Femur (tissue), 1 donor: ENCODE data around the gene PDE6A.

Experiments
- DNase-seq: peaks from one replicate; pipeline ENCODE4 v3.0.0-alpha.2; 2017

The PDE6A gene

DNA sequence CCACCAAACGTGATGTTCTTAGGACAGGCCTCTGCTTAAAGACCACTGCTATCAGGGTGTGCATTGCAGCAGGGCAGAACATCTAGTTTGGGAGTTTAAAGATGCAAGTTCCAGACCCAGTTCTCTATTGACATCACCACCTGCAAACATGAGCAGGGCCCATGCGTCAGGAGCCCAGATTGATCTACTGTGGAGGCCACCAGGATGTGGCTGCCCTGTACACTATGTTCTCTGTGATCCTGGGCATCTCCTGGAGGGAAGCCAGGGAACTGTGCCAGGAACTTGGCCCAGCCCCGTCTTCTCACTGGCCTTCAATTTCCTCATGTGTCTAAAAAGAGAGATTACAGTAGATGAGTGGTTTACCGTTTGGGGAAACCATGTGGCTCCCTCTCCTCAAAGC is 87.1 kb downstream of the PDE6A start:
- peak; percentile 78 for DNase-seq

- no peak for DNase-seq
Observed at GRCh38 chr5:149855366-149855765, 89.2 kb downstream of the PDE6A start.

GRCh38 chr5:149854866-149855265 is 89.7 kb downstream of the PDE6A start:
- DNase-seq: no peak

- DNase-seq: no peak
Observed at GRCh38 chr5:149853701-149854100, 90.9 kb downstream of the PDE6A start.

GRCh38 chr5:149853331-149853648 is 91.3 kb downstream of the PDE6A start:
- DNase-seq: no peak

DNA sequence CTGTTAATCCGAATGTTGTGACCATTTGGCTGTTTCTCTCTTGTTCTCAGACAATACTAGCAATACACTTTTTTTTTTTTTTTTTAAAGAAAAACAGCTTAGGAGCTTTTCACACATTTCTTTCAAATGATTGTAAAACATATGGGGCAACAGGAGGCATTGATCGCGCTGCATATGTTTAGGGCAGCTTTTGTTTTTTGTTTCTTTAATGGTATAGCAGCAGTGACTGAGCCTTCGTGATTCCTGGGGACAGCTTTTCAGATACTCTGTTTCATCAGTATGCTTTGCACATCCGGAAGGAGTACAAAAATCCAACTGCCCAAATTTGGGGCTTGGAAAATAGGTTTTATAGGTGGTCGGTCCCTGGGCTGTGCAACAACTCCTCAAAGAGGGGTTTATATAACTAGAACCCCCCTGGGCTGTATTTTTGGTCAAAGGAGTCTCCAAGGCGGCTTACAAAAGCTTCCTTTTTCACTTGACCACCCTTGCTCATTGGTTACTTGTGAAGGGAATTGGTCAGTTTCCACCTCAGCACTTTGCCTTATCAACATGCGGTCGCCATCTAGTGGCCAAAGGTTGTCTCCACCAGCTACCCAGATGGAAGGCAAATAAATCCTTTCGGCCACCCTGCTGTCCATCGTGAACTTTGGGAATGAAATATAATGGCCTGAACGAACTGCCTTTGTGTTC is 91.8 kb downstream of the PDE6A start:
- DNase-seq: peak; percentile 75

- DNase-seq: no peak
Observed at GRCh38 chr5:149851211-149851610, 93.4 kb downstream of the PDE6A start.

DNA sequence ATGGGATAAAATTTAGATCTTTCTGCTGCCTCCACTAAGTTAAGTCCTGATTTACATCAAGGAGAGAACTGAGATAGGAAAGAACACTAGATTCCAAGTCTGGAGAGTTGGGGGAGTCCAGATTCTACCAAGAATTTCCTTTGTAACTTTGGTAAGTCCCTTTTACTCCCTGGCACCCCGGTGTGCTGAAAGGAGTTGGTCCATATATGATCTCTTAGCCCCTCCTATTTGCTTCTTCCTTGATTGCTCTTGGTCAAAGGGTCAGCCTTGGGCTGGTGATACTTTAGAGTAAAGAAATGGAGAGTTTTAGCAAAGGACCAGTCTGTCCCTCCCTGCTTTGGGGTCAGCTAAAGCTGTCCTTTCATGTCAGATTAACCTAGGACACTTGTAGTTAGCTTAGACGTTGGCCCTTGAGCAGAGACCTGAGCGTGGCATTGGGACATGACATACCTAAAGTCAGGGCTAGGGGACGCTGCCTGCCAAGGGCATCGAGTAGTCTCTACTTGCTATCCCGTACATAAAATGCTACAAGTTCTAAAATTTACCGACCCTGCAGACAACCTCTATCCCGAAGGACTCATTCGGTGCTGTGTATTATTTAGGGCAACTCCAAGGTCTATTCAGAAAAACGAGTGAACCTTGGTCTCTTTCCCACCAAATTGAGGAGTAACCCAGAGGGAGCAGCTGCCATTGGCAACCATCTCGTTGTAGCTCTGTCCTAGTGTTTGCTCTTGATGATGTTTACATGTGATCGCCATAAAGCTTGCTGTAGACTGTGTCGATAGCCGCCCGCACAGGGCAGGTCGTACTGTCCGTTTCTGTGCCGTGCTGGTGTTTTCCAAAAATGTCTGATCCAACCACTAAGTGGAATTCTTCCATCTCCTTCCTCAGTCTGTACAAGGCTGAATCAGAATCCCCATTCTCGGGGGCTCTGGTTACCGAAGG is 94.4 kb downstream of the PDE6A start:
- no peak for DNase-seq

- DNase-seq: no peak
Observed at GRCh38 chr5:149849280-149849965, 95.2 kb downstream of the PDE6A start.

- DNase-seq: no peak
Observed at GRCh38 chr5:149847611-149848010, 97.0 kb downstream of the PDE6A start.

- no peak for DNase-seq
Observed at GRCh38 chr5:149846021-149846420, 98.6 kb downstream of the PDE6A start.

DNA sequence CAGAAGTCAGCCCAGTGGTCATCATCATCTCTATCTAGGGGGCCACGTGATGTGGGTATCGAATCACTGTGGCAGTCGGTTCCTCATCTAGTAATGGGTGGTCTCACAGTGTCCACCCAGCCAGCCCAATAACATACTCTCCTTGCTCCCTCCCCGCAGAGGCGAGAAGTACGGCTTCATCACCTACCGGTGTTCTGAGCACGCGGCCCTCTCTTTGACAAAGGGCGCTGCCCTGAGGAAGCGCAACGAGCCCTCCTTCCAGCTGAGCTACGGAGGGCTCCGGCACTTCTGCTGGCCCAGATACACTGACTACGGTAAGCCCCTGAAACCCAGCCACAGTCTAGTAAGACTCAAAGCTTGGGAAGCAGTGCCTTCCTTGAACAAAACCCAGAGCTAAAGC is 99.0 kb downstream of the PDE6A start:
- no peak for DNase-seq

DNA sequence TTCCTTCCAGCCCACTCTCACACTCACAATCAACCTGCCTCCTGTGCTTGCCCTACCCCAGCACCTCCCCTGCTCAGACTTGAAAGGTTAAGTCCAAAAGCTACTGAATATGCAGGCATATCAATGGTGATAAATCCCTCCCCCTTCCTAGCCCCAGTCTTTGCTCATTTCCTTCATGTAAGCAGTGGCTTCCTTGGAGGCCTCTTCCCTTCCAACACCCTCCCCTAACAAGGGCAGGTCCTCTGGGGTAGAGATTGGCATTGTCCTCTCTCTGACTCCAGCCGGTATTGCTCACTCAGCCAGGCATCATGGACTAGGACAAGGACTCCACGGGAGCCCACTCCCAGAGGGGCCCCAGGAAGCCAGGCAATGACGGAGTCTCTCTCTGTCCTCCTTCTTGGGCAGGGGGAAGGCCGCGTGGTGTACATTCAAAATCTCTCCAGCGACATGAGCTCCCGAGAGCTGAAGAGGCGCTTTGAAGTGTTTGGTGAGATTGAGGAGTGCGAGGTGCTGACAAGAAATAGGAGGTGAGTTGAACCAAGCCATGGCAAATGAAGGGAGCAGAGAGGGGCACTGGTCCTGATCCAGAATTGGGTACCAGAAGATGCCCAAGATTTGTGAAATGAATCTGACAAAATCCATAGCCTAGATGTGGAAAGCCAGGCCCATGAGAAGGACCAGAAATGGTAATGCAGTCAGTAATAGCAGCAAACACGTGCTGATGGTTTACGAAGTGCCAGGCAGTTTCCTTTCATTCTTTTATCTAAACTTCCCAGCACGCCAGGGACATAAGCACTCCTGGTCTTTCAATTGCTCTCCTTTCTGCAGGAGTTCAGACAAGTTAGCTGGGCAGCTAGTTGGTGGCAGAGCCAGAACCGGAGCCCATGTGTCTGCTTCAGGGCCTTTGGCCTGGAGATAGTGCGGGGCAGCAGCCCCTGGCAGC is 102.5 kb downstream of the PDE6A start:
- no peak for DNase-seq

DNA sequence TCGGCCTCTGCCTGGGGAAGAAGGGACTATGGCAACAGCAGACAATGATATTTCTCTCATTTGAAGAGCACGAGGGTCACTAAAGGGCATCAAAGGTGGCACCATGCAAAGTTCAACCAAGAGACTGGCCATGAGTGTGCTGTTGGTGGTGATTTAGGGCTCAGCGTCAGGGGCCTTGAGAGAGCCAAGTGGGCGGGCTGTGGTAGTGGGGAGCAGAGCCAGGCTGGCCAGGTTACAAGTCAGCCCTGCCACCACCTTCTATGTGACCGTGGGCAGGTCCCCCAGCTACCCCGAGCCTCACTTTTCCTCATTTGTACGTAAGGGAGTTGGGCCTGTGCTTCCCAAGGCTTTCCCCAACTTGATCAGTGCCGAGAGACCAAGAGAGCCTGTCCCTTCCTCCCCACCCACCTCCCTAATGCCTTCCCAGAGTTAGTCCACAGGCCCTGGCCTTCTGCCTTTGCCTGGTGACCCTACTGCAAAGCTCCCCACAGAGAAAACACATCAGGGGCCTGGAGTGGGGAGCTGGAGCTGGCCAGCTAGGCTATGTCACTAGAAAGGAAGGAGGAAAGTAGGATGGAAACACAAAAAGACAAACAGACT is 104.3 kb downstream of the PDE6A start:
- no peak for DNase-seq

- DNase-seq: peak; percentile 48
Observed at GRCh38 chr5:149839761-149840160, 104.8 kb downstream of the PDE6A start.

GRCh38 chr5:149838881-149839739 is 105.5 kb downstream of the PDE6A start:
- DNase-seq: no peak

GRCh38 chr5:149837680-149838269 is 106.8 kb downstream of the PDE6A start:
- peak; percentile 64 for DNase-seq

DNA sequence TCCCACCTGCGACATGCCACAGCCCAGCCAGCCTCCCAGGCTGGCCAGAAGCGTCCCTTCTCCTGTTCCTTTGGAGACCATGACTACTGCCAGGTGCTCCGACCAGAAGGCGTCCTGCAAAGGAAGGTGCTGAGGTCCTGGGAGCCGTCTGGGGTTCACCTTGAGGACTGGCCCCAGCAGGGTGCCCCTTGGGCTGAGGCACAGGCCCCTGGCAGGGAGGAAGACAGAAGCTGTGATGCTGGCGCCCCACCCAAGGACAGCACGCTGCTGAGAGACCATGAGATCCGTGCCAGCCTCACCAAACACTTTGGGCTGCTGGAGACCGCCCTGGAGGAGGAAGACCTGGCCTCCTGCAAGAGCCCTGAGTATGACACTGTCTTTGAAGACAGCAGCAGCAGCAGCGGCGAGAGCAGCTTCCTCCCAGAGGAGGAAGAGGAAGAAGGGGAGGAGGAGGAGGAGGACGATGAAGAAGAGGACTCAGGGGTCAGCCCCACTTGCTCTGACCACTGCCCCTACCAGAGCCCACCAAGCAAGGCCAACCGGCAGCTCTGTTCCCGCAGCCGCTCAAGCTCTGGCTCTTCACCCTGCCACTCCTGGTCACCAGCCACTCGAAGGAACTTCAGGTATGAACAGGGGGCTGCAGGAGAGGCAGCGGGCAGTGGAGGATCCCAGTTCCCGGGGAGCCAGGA is 108.0 kb downstream of the PDE6A start:
- DNase-seq: no peak

DNA sequence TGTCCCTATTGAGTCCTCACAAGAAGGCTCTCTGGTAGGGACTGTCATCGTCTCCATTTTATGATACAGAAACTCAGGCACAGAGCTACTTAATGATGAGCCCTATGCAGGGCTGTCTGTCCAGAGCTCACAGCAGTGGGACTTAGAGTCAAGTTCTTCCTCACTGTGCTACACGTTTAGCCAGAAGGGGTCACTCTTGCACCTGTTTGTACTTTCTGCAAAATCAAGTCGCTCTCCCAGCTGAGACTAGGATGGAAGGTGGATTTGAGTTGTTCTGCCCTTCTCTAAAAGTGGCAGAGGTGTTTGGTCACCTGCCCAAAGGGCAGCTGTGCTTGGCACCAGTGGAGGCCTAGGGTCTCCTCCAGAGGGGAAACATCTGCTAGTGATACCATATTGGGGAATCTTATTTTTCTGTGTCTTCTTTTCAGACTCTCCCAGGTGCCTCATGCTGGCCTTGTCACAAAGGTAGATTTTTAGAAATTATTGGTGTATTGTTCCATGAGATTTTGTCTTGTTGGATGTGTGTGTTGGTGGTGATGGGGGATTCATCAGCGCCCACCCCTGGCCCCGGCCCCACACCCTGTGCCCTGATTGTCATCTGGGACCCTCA is 110.2 kb downstream of the PDE6A start:
- DNase-seq: peak; percentile 78
